GM23338 (cell line): ENCODE results near the gene APC2. TPM values are rescaled to one million over a fixed set of nuclear protein-coding genes. Genes with fewer than 3 reads are reported as not detected.
A peak's percentile ranks its signal among the peaks of the same experiment; 100 is the strongest.

Source experiments
- ATAC-seq: fragments of 200-7000 bp; cut with Tn5 transposase; 3 replicates; pipeline ENCODE4 v1.9.1; 2020
- DNase-seq: peaks from one replicate; pipeline ENCODE4 v3.0.0-alpha.2; 2015; ENCODE audit warnings: low spot score
- H2AFZ ChIP-seq: fragments of 200-600 bp; sonication (generic); 2 replicates; pipeline ENCODE4 v1.8.0; 2016; ENCODE audit warnings: antibody characterized with exemption, mild to moderate bottlenecking, moderate library complexity
- H3F3A ChIP-seq: fragments of 200-600 bp; sonication (generic); replicated peaks from 2 replicates; pipeline ENCODE4 v1.8.0; 2017; ENCODE audit warnings: antibody characterized with exemption, mixed run types, low read depth
- H3K27ac ChIP-seq: fragments of 200-600 bp; sonication (generic); 2 replicates; pipeline ENCODE4 v1.6.1; 2016; ENCODE audit warnings: low read depth
- H3K27me3 ChIP-seq: fragments of 200-600 bp; sonication (generic); 2 replicates; pipeline ENCODE4 v1.8.0; 2016; ENCODE audit warnings: mild to moderate bottlenecking, mixed run types, moderate library complexity; ENCODE audit not compliant: insufficient read depth
- H3K36me3 ChIP-seq: fragments of 200-600 bp; sonication (generic); 2 replicates; pipeline ENCODE4 v1.8.0; 2016; ENCODE audit warnings: mild to moderate bottlenecking; ENCODE audit not compliant: insufficient read depth
- H3K4me1 ChIP-seq: fragments of 200-600 bp; sonication (generic); 2 replicates; pipeline ENCODE4 v1.8.0; 2016; ENCODE audit warnings: mild to moderate bottlenecking, moderate library complexity; ENCODE audit not compliant: insufficient read depth
- H3K4me2 ChIP-seq: fragments of 200-600 bp; sonication (generic); 2 replicates; pipeline ENCODE4 v1.7.1; 2017; ENCODE audit warnings: mixed run types
- H3K4me3 ChIP-seq: fragments of 200-600 bp; sonication (generic); 2 replicates; pipeline ENCODE4 v1.6.1; 2016; ENCODE audit warnings: mixed run types
- H3K79me2 ChIP-seq: fragments of 200-600 bp; sonication (generic); replicated peaks from 2 replicates; pipeline ENCODE4 v1.8.0; 2017; ENCODE audit warnings: mild to moderate bottlenecking; ENCODE audit not compliant: insufficient read depth
- H3K9me2 ChIP-seq: fragments of 200-600 bp; sonication (generic); 2 replicates; pipeline ENCODE4 v1.8.0; 2017; ENCODE audit not compliant: insufficient read depth
- H4K20me1 ChIP-seq: fragments of 200-600 bp; sonication (generic); replicated peaks from 2 replicates; pipeline ENCODE4 v1.8.0; 2017; ENCODE audit warnings: mild to moderate bottlenecking; ENCODE audit not compliant: insufficient read depth
- H3K27ac Mint-ChIP-seq: 2 replicates; pipeline ENCODE4 v1.8.0; 2020; ENCODE audit warnings: inconsistent platforms, mild to moderate bottlenecking, moderate library complexity, mixed read lengths
- H3K27me3 Mint-ChIP-seq: 3 replicates; pipeline ENCODE4 v1.8.0; 2022; ENCODE audit warnings: low read depth, mild to moderate bottlenecking, moderate library complexity, mixed read lengths, inconsistent platforms; ENCODE audit not compliant: insufficient read depth, poor library complexity
- H3K36me3 Mint-ChIP-seq: 3 replicates; pipeline ENCODE4 v1.8.0; 2021; ENCODE audit warnings: low read depth, mild to moderate bottlenecking, inconsistent platforms, moderate library complexity, mixed read lengths
- H3K4me1 Mint-ChIP-seq: 3 replicates; pipeline ENCODE4 v1.8.0; 2020; ENCODE audit warnings: mild to moderate bottlenecking, inconsistent platforms, mixed read lengths
- H3K4me3 Mint-ChIP-seq: 3 replicates; pipeline ENCODE4 v1.8.0; 2021; ENCODE audit warnings: moderate library complexity, mild to moderate bottlenecking, inconsistent platforms, mixed read lengths
- H3K9me3 Mint-ChIP-seq: 3 replicates; pipeline ENCODE4 v1.8.0; 2020; ENCODE audit warnings: moderate library complexity, mild to moderate bottlenecking, inconsistent platforms, mixed read lengths
- CREB1 ChIP-seq: fragments of 250-450 bp; sonication (Bioruptor Pico); IDR thresholded peaks from 2 replicates; pipeline ENCODE4 v1.5.0; 2020; ENCODE audit warnings: low read depth, mild to moderate bottlenecking, moderate library complexity
- EZH2 ChIP-seq: fragments of 200-600 bp; sonication (generic); IDR thresholded peaks from one replicate; pipeline ENCODE4 v1.8.0; 2017; ENCODE audit warnings: antibody characterized with exemption, mild to moderate bottlenecking, low read depth; ENCODE audit not compliant: unreplicated experiment
- EZH2phosphoT487 ChIP-seq: fragments of 200-600 bp; sonication (generic); IDR thresholded peaks from one replicate; pipeline ENCODE4 v1.8.1; 2018; ENCODE audit warnings: antibody characterized with exemption; ENCODE audit not compliant: unreplicated experiment
- JUNB ChIP-seq: IDR thresholded peaks from one replicate; pipeline ENCODE4 v1.6.1; 2016; ENCODE audit warnings: antibody characterized with exemption; ENCODE audit not compliant: unreplicated experiment
- POLR2AphosphoS5 ChIP-seq: IDR thresholded peaks from 2 replicates; pipeline ENCODE4 v1.6.1; 2016; ENCODE audit warnings: antibody characterized with exemption, low read depth
- STAT1 ChIP-seq: IDR thresholded peaks from one replicate; pipeline ENCODE4 v1.6.1; 2016; ENCODE audit warnings: antibody characterized with exemption; ENCODE audit not compliant: unreplicated experiment
- ZNF331 ChIP-seq: fragments of 250-450 bp; sonication (Bioruptor Pico); IDR thresholded peaks from 2 replicates; pipeline ENCODE4 v1.5.0; 2020; ENCODE audit warnings: low read depth, mild to moderate bottlenecking, moderate library complexity
- polyA plus RNA-seq: library from polyadenylated mRNA; unstranded; fragments of >200 nt; fragmentation: Nextera tagmentation; extraction: Ambion mirVana; gene quantifications from 2 replicates; pipeline ENCODE4 v1.2.1, GENCODE V29; 2016
- total RNA-seq: library from RNA; depleted of rRNA; stranded (reverse); fragments of >200 nt; shearing (Covaris generic); gene quantifications from 2 replicates; pipeline ENCODE4 v1.2.3, GENCODE V29; 2014
- TF ChIP-seq, protein P1 (sequence below): IDR thresholded peaks from 2 replicates; pipeline ENCODE4 v1.6.1; 2016; ENCODE audit warnings: antibody characterized with exemption
- TF ChIP-seq, protein P2 (sequence below): IDR thresholded peaks from one replicate; pipeline ENCODE4 v1.6.1; 2018; ENCODE audit warnings: antibody characterized with exemption; ENCODE audit not compliant: unreplicated experiment
- TF ChIP-seq, protein P3 (sequence below), 2 experiments: fragments of 200-600 bp in 1 of 2; sonication (generic) in 1 of 2; conservative IDR thresholded peaks; 2 replicates each; pipeline versions ENCODE4 v1.5.1 to v1.6.1; 2016 to 2017; ENCODE audit warnings: antibody characterized with exemption in 2 of 2, low read depth in 2 of 2, mild to moderate bottlenecking in 2 of 2, moderate library complexity in 1 of 2
- TF ChIP-seq, protein P4 (sequence below): fragments of 250-450 bp; sonication (Bioruptor Pico); IDR thresholded peaks from 2 replicates; pipeline ENCODE4 v1.5.0; 2020; ENCODE audit warnings: mild to moderate bottlenecking, moderate library complexity

The APC2 gene
- total and polyA plus RNA-seq, 2 experiments from 2014 or later = 1.4 to 18.3 TPM

DNA sequence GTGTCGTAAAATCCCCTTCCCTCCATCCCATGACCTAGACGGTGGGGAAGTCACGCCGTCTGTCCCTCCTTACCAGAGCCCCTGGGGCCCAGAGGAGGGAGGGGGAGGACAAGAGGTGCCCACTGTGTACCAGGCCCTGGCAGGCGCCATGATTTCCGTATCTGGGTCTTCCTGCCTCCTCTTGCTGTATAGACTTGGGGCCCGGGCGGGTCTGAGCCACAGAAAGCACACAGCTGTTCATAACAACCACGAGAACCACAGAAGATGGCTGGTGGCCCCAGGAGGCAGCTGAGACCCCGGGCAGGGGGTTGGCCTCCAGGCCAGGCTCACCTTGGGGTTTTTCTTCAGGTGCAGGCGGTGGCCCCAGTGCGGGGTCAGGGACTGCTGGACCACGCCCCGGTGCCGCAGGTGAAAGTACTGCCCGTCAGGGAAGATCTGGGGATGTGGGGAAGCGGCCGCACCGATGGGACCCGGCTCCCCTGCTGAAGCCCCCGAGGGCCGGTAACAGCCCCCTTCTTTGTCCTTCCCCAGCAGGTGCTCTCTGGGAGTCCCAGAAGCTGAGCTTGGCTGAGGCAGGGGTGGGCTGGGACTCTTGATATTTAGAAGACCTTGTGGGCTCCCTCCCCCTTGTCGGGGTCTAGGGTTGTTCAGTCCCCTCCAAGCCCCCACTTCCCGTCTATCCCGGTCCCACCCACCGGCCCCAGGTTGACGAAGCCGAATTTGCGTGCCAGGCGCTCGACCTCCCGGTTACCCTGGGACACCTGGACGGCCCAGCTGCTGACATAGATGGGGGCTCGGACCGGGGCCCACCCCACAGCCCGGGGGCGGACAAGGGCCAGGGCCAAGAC lies 39.8 kb downstream of the APC2 start:
- TF ChIP-seq, protein P1, sequence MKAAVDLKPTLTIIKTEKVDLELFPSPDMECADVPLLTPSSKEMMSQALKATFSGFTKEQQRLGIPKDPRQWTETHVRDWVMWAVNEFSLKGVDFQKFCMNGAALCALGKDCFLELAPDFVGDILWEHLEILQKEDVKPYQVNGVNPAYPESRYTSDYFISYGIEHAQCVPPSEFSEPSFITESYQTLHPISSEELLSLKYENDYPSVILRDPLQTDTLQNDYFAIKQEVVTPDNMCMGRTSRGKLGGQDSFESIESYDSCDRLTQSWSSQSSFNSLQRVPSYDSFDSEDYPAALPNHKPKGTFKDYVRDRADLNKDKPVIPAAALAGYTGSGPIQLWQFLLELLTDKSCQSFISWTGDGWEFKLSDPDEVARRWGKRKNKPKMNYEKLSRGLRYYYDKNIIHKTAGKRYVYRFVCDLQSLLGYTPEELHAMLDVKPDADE = peak; percentile 28; the same call in 1 of the 2 replicates
- TF ChIP-seq POLR2AphosphoS5 = peak; percentile 62; the same call in 1 of the 2 replicates
- TF ChIP-seq, protein P2, sequence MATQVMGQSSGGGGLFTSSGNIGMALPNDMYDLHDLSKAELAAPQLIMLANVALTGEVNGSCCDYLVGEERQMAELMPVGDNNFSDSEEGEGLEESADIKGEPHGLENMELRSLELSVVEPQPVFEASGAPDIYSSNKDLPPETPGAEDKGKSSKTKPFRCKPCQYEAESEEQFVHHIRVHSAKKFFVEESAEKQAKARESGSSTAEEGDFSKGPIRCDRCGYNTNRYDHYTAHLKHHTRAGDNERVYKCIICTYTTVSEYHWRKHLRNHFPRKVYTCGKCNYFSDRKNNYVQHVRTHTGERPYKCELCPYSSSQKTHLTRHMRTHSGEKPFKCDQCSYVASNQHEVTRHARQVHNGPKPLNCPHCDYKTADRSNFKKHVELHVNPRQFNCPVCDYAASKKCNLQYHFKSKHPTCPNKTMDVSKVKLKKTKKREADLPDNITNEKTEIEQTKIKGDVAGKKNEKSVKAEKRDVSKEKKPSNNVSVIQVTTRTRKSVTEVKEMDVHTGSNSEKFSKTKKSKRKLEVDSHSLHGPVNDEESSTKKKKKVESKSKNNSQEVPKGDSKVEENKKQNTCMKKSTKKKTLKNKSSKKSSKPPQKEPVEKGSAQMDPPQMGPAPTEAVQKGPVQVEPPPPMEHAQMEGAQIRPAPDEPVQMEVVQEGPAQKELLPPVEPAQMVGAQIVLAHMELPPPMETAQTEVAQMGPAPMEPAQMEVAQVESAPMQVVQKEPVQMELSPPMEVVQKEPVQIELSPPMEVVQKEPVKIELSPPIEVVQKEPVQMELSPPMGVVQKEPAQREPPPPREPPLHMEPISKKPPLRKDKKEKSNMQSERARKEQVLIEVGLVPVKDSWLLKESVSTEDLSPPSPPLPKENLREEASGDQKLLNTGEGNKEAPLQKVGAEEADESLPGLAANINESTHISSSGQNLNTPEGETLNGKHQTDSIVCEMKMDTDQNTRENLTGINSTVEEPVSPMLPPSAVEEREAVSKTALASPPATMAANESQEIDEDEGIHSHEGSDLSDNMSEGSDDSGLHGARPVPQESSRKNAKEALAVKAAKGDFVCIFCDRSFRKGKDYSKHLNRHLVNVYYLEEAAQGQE = no peak
- no peak for TF ChIP-seq JUNB
- TF ChIP-seq EZH2phosphoT487 = no peak
- TF ChIP-seq STAT1 = no peak
- no peak for TF ChIP-seq CREB1 (CRISPR knock-in tag)
- no peak for TF ChIP-seq EZH2
- TF ChIP-seq, protein P3, sequence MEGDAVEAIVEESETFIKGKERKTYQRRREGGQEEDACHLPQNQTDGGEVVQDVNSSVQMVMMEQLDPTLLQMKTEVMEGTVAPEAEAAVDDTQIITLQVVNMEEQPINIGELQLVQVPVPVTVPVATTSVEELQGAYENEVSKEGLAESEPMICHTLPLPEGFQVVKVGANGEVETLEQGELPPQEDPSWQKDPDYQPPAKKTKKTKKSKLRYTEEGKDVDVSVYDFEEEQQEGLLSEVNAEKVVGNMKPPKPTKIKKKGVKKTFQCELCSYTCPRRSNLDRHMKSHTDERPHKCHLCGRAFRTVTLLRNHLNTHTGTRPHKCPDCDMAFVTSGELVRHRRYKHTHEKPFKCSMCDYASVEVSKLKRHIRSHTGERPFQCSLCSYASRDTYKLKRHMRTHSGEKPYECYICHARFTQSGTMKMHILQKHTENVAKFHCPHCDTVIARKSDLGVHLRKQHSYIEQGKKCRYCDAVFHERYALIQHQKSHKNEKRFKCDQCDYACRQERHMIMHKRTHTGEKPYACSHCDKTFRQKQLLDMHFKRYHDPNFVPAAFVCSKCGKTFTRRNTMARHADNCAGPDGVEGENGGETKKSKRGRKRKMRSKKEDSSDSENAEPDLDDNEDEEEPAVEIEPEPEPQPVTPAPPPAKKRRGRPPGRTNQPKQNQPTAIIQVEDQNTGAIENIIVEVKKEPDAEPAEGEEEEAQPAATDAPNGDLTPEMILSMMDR (conservative IDR thresholded peaks at IDR 0.05; ENCODE audit: low read depth in 2 of 2) = no peak
- TF ChIP-seq, protein P4, sequence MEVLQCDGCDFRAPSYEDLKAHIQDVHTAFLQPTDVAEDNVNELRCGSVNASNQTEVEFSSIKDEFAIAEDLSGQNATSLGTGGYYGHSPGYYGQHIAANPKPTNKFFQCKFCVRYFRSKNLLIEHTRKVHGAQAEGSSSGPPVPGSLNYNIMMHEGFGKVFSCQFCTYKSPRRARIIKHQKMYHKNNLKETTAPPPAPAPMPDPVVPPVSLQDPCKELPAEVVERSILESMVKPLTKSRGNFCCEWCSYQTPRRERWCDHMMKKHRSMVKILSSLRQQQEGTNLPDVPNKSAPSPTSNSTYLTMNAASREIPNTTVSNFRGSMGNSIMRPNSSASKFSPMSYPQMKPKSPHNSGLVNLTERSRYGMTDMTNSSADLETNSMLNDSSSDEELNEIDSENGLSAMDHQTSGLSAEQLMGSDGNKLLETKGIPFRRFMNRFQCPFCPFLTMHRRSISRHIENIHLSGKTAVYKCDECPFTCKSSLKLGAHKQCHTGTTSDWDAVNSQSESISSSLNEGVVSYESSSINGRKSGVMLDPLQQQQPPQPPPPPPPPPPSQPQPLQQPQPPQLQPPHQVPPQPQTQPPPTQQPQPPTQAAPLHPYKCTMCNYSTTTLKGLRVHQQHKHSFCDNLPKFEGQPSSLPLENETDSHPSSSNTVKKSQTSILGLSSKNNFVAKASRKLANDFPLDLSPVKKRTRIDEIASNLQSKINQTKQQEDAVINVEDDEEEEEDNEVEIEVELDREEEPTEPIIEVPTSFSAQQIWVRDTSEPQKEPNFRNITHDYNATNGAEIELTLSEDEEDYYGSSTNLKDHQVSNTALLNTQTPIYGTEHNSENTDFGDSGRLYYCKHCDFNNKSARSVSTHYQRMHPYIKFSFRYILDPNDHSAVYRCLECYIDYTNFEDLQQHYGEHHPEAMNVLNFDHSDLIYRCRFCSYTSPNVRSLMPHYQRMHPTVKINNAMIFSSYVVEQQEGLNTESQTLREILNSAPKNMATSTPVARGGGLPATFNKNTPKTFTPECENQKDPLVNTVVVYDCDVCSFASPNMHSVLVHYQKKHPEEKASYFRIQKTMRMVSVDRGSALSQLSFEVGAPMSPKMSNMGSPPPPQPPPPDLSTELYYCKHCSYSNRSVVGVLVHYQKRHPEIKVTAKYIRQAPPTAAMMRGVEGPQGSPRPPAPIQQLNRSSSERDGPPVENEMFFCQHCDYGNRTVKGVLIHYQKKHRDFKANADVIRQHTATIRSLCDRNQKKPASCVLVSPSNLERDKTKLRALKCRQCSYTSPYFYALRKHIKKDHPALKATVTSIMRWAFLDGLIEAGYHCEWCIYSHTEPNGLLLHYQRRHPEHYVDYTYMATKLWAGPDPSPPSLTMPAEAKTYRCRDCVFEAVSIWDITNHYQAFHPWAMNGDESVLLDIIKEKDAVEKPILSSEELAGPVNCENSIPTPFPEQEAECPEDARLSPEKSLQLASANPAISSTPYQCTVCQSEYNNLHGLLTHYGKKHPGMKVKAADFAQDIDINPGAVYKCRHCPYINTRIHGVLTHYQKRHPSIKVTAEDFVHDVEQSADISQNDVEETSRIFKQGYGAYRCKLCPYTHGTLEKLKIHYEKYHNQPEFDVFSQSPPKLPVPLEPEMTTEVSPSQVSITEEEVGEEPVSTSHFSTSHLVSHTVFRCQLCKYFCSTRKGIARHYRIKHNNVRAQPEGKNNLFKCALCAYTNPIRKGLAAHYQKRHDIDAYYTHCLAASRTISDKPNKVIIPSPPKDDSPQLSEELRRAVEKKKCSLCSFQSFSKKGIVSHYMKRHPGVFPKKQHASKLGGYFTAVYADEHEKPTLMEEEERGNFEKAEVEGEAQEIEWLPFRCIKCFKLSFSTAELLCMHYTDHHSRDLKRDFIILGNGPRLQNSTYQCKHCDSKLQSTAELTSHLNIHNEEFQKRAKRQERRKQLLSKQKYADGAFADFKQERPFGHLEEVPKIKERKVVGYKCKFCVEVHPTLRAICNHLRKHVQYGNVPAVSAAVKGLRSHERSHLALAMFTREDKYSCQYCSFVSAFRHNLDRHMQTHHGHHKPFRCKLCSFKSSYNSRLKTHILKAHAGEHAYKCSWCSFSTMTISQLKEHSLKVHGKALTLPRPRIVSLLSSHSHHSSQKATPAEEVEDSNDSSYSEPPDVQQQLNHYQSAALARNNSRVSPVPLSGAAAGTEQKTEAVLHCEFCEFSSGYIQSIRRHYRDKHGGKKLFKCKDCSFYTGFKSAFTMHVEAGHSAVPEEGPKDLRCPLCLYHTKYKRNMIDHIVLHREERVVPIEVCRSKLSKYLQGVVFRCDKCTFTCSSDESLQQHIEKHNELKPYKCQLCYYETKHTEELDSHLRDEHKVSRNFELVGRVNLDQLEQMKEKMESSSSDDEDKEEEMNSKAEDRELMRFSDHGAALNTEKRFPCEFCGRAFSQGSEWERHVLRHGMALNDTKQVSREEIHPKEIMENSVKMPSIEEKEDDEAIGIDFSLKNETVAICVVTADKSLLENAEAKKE = no peak
- TF ChIP-seq ZNF331 (CRISPR knock-in tag) = no peak
- peak; percentile 7 for ATAC-seq
- H3K27ac ChIP-seq = no peak overlapping the region
- Mint-ChIP-seq H3K4me3 (peak overlapping the region; percentile 88), H3K36me3 (no peaks in the 10 kb centered on the region), H3K27ac (no peak overlapping the region), H3K27me3 (peaks cover 19% of the 10 kb centered on the region), H3K4me1 (peaks cover 6% of the 10 kb centered on the region), H3K9me3 (no peaks in the 10 kb centered on the region)
- H2AFZ ChIP-seq = peak overlapping the region; percentile 98
- peak overlapping the region; percentile 97 for H3K4me2 ChIP-seq
- H3K27me3 ChIP-seq = peaks cover 14% of the 10 kb centered on the region
- no peaks in the 10 kb centered on the region for H3K36me3 ChIP-seq
- H3K4me1 ChIP-seq = 0 out of 2 replicates have a peak, but pooled peaks cover 4% of the 10 kb centered on the region
- H4K20me1 ChIP-seq = no peaks in the 10 kb centered on the region
- peak overlapping the region; percentile 92 for H3K4me3 ChIP-seq
- no peaks in the 10 kb centered on the region for H3K9me2 ChIP-seq
- DNase-seq = no peak
- no peaks in the 10 kb centered on the region for H3F3A ChIP-seq
- H3K79me2 ChIP-seq = no peaks in the 10 kb centered on the region
